NCI-H128 (cell line): ENCODE results near the gene MAPK8IP3.
"Not testable (repeated sequence)": the region's sequence is repeated elsewhere in the genome, so short reads cannot be mapped to it uniquely, and the experiment has no call there.

ENCODE experiments used
- DNase-seq: peaks from one replicate; lab custom pipeline; 2025; ENCODE audit not compliant: unreplicated experiment; lab: John Stamatoyannopoulos, UW

MAPK8IP3 gene

DNA sequence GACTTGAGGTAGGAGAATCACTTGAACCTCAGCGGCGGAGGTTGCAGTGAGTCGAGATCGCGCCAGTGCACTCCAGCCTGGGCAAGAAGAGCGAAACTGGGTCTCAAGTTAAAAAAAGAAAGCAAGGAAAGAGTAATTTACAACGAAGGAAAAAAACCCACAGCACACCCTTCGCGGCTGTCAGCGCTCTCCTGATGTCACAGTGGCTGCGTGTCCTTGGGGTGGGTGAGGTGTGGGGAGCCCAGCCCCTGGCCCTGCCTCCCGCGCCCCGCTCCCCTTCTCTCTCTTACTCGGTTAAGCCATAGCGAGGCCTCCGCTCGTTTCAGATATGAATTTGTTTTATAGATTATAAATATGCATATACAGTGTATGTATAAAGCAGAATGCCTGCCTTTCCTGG, 28.7 kb upstream of the MAPK8IP3 start:
- DNase-seq = no peak

DNA sequence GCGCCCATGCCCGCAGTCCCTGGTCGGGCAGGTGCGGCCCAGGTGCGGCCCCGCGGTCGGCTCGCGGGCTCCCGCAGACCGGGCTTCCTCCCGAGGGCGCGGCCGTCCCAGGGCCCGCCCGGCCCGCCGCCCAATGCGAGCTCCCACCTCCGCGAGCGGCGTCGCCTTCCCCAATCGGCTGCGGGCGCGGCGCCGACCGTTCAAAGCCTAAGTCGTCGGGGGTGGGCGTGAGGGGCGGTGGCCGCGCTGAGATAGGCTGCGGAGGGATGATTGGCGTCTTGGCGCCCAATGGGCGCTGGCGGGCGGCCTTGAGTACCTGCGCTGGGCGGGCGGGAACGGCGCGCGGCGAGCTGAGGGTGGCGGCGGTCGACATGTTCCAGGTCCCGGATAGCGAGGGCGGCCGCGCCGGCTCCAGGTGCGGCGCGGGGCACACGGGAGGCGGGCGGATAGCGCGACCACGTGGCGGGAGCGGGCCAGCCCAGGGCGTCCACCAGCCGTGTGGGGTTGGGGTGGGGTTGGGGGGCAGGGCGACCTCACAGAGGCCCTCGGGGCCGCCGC, 28.0 kb upstream of the MAPK8IP3 start, which contains the start of gene JPT2:
Gene JPT2 (plus strand): TSS at position 338 of the 558 bp plus-strand sequence. CDS start 34 bp downstream, at position 372.
- DNase-seq = peak; percentile 84

DNA sequence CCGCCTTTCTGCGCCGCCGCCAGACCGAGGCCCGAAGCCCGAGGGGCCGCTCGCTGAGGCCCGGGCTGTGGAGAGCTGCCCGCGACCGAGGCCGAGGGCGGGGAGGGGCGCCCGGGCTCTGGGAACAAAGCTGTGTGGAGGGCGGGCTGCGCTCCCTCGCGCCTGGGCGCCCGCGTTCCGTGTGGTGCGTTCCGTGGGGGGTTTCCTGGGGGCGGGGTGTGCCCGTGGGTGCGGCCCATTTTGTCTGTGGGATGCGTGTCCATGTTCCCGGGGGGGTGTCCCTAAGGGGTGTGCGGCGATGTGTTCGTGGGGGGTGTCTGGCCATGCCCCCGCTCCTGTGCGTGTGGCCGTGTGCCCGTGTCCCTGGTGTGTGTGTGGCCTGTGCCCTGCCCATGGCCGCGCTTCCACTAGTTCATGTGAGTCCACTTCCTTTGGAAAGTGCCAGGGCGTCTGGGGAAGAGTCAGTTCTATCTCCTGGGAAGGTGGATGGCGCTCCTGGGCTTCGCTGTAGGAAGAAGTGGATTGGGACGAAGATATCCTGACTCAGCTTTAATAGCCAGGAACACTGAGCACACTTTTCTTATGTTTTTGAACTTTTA, 27.4 kb upstream of the MAPK8IP3 start:
- DNase-seq = no peak

DNA sequence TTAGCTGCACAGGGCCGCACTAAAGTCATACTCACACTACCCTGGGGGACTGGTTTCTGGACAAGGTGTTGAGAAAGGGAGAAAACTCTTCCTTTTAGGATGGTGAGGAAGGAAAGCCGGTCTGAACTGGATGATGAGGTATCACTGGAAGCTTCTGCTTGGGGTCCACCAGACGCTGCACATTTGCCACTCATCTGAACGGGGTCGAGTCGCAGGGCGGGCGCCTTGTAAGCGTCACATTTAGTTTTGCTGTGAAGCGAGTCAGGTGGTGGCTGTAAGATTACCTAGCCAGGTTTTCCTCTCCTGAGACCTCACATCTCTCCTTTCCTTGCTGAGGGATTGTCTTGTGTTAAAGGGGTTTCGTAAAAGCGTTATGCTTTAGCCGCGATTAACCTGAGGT, 25.6 kb upstream of the MAPK8IP3 start:
- DNase-seq = no peak

DNA sequence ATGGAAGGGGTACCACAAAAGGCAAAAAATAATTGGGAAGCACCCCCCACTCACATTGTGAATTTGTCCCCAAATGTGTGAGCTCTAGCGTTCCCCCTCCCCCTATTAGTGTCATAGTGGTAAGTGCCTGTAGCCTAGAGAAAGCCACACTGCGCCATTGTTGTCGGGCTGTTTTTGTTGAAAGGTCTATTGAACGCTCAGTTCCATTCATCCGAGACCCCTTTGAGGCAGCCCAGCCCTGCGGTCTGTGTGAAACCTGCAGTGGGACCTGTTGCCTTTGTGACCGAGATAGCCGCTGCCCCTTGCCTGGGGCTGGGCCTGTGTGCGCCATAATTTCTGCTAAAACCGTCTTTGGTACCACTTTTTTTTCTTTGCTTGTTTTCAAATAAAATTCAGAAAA, 25.0 kb upstream of the MAPK8IP3 start:
- no peak for DNase-seq

DNA sequence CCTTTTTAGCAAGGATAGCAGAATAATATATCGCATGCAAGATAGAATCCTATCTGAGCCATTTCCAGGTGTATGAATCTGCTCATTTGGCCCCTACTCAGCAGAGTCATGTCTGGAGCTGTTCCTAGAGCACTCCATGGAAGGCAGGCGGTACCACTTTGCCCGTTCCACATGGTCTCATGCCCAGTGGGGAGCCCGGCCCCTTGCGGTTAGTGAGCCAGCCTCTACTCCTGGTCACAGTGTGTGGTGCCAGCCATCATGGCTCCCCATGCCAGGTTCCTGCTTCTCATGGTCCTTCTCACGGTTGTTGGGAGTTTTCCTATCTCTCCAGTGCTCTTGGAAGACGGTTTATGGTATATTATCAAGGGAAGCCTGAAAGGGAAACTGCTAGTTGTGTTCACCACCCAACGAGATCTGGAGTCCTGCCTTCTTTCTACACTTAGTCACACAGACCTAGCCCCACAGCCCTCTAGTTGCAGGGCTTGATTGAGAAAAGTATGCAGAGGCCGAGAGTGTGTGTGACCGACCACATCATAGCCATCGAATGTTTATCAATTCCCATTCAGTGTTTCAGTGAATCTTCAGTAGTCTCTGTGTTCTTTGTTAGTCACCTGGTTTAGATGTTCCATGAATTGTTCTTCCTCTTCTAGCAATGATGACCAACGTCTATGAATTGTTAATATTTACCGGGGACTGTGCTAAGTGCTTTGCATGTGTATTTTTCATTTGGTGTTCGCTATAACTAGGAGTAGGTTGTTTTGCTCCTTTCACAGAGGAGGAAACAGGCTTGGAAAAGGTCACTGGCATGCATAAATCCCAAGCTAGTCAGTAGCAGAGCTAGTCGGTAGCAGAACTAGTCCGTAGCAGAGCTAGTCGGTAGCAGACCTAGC, 18.3 kb upstream of the MAPK8IP3 start:
- no peak for DNase-seq

DNA sequence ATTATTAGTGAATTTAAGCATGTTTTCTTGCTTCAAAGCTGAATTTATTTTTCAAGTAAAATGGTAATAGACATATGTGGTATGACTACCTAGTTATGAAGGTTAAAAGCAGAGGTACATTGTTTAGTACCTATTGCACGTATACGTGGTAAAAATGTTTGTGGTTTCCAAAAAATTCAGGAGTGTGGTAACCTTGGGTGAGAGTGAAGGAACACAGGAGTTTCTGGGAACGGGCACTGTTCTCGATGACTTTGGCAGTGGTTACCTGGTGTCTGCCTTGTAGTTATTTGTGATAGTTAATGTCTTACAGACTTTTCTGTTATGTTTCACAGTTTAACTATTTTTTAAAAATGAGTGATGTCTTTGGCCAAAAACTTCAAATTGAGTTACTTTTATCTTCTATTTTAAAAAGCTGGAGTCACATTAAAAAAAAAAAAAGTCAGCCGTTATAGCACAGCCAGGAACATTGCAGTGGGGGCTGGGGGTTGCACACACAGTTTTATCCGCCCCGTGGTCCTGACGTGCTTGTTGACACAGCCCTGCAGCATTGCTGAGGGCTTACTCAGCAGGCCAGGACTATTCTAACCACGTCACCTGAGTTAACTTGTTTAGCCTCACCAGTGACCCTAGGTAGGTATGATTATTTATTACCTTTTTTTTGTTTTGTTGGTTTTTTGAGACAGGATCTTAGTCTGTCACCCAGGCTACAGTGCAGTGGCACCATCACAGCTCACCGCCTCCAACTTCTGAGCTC, 17.0 kb upstream of the MAPK8IP3 start:
- DNase-seq = no peak

DNA sequence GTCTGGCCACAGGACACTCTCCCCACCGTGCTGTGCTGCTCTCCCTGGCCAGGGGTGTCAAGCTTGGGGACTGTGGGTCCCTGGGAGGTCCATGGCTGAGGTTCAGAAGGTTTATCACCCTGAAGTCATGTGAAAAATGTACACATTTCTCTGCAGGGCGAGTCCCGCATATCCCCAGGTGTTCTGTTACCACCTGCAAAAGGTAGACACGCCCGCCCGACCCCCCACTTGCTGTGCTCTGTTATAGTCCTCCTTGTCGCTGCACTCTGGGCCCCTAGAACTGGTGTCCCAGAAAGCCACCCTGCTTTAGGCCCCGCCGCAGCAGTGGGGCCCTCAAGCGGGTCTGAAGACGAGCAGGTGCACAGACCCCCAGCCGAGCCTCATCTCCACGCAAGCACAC, 16.1 kb upstream of the MAPK8IP3 start:
- DNase-seq = no peak

DNA sequence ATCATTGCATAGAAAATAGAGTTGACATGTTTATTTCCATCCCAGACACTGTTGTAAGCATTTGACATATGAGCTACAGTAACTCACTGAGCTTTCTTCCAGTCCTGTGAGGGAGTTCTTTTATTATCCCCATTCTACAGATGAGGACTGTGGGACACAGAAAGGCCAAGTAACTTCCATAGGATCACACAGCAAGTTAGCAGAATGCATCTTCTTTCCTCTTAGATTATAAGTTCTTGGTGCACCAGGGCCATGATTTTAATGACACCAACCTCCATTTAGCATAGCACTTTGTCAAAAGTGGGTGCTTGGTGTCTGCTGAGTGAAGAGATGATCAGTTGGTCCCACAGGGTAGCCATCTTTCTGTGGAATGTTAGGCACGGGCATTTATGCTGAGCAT, 15.2 kb upstream of the MAPK8IP3 start:
- DNase-seq = no peak

DNA sequence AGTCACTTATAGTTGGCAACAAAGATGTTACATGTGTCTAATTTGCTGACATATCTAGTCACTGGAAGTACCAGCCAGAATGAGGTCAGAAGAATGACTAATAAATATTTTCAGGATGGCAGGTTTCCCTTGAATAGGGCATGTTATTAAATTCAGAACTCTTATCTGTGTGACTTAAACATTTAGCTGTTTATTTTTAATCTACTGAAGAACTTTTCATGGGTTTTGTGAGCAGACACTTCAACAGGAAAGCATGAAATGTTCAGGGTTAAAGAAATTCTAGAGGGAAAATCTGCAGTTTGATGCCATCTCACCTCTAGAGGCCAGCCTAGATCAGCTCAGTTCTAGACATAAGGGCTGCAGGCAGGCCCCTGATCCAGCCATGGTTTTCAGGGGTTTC, 14.7 kb upstream of the MAPK8IP3 start:
- no peak for DNase-seq

DNA sequence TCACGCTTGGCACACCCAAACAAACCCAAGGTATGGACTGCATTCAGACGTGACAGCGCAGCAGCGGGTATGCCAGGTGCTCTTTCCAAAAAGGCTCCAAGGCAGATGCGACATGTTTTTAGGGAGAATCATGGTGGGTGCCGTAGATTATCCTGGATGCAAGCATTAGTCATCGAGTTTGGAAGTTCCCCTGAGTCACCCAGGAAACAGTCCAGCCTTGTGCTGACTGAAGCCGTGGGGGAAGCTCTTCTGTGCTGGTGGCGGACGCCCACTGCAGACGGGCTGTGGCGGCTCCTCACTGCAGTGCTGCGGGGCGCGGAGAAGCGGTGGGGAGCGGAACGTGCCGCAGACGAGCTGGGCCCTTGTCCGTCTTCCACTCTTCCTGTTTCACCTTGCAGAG, 14.0 kb upstream of the MAPK8IP3 start:
- DNase-seq = no peak

DNA sequence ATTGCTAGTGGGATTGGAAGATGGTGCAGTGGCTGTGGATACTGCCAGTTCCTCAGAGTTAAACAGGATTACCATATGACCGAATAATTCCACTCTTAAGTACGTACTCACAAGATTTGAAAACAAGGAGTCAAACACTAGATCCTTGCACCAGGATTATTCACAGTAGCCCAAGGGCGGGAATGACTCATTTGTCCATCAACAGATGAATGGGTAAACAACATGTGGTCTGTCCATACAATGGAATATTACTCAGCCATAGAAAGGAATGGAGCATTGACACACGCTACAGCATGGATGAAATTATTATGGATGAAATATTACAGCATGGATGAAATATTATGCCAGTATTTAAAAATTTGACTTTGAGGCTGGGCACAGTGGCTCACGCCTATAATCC, 9.1 kb upstream of the MAPK8IP3 start:
- no peak for DNase-seq

DNA sequence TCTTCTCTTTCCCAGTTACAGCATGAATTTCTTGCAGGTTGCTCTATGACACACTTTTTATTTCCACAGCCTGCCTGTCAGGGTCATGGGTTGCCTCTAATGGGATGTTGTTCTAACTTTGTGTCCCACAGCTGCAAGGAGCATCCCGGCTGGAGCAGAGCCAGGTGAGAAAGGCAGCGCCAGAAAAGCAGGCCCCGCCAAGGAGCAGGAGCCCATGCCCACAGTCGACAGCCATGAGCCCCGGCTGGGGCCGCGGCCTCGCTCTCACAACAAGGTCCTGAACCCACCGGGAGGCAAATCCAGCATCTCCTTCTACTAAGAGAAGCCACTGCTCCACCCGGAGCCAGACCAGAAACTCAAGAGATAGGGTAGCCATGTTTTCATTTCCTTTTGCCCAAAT, 7.3 kb upstream of the MAPK8IP3 start:
- DNase-seq = no peak

DNA sequence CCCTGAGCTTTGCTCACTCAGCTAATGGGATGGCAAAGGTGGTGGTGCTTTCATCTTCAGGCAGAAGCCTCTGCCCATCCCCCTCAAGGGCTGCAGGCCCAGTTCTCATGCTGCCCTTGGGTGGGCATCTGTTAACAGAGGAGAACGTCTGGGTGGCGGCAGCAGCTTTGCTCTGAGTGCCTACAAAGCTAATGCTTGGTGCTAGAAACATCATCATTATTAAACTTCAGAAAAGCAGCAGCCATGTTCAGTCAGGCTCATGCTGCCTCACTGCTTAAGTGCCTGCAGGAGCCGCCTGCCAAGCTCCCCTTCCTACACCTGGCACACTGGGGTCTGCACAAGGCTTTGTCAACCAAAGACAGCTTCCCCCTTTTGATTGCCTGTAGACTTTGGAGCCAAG, 5.7 kb upstream of the MAPK8IP3 start:
- DNase-seq = no peak

DNA sequence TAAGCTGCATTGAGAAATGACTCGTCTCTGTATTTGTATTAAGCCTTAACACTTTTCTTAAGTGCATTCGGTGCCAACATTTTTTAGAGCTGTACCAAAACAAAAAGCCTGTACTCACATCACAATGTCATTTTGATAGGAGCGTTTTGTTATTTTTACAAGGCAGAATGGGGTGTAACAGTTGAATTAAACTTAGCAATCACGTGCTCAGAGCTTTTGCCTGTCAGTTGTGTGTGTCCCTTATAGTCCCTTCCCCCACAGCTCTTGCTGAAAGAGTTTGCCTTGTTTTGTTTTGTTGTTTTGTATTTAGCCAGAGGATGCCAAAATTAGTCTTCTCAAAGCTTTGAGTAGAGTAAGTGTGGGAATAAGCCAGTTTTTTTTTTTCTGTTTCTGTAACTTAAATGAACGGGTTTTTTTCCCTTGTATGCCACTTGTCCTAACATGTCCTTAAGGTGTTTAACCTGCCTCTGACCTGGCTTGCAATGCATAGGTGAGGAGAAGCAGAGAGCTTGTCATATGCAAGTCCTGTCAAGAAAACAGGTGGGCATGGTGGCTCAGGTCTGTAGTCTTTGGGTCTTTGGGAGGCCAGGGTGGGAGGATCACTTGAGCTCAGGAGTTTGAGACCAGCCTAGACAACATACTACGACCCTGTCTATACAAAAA, 4.6 kb upstream of the MAPK8IP3 start:
- no peak for DNase-seq

DNA sequence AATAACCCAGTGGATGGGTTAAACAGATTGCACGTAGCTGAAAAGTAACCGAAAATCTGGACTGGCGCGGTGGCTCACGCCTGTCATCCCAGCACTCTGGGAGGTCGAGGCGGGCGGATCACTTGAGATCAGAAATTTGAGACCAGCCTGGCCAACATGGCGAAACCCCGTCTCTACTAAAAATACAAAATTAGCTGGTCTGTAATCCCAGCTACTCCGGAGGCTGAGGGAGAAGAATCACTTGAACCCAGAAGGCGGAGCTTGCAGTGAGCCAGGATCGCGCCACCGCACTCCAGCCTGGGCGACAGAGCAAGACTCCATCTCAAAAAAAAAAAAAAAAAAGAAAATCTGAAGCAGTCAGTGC, 689 bp upstream of the MAPK8IP3 start:
- not testable (repeated sequence) for DNase-seq

DNA sequence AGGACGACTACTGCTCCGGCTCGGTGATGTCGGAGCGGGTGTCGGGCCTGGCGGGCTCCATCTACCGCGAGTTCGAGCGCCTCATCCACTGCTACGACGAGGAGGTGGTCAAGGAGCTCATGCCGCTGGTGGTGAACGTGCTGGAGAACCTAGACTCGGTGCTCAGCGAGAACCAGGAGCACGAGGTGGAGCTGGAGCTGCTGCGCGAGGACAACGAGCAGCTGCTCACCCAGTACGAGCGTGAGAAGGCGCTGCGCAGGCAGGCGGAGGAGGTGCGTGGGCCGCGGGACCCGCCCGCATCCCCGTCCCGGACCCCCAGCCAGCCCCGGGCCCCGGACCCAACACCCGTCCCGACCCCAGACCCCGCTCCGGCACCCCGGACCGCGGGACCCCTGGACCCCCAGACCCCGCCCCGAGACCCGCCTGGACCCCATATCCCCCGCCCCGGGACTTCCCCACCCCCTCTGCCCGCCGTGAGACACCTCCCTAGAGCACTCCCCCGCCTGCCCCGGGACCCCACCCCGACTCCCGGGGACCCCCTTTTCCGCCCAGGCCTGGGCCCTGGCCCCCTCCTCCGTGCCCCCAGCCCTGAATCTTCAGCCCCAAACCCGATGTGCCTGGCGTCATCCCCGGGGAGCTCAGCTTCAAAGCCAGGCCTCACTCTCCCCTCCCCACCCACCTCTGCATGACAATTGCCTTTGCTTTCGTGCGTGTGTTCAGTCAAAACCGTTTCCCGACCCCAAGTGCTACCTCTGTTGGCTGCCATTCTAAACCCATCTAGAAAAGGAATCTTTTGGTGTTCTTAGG, 594 bp downstream of the MAPK8IP3 start:
- no peak for DNase-seq

DNA sequence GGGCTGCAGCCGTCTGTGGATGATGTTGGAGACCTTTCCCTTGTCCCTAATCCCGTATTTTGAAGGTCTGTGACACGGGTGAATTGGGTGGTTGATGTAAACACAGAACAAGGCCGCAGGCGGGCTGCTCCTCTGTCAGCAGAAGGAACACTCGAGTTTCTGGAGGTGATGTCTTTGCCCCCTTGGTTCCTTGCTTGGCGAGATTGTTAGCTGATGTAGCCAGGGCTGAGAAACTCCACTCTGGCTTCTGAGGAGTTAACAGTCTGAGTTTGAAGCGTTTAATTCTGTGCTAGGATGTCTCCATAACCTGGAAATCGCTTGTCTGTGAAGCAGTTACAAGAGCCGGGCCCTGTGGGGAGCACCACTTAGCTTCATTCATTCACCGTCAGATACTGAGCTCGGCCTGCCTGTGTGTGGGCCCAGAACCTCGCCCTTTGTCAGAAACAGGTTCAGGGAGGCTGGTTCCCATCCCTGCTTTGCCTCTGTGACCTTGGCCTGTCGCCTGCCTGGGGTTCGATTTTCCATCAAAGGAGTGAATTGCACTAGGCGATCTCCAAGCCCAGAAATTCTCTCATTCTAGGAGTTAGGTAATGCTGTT, 1.3 kb downstream of the MAPK8IP3 start:
- no peak for DNase-seq

DNA sequence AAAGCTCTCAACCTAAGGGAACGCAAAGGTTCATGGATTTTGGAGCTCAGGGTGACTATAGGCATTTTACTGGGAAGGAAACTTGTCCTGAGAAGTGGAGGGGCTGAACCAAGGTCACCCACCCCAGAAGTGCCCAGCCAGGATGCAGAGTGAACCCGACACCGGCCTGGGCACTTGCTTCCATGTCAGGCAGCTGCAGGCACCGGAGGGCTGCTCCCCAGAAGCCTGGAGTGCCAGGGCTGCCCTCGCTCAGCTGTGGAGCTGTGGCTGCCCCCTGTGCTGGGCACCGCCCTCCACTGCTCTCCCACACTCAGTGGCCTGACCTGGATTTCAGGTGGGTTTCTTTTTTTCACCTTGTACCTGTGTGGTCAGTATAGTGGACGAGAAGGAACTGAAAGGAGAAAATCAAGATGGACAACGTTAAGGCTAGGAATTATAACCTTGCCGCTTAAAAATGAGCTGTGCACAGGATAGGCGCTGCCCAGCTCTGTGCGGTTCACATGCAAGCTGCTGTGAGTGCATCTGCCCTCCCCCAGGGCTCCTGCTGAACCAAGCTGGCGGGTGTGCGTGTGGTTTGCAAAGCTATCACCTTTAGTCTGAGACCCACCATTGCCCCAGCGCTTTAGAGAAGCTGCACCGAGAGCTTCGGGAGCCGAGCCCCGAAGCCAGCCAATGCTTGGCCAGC, 2.2 kb downstream of the MAPK8IP3 start:
- no peak for DNase-seq
